Omental fat pad (tissue), 4 donors: ENCODE results near the gene STOX1. TPM values are rescaled to one million over a fixed set of nuclear protein-coding genes. Genes with fewer than 3 reads are reported as not detected.
"Not testable (repeated sequence)": the region's sequence is repeated elsewhere in the genome, so short reads cannot be mapped to it uniquely, and the experiment has no call there.

Source experiments
- ATAC-seq: fragments of 150-250 bp; one replicate; pipeline ENCODE4 v1.9.1; 2016; ENCODE audit warnings: mild to moderate bottlenecking, moderate library complexity; ENCODE audit not compliant: low FRiP score
- DNase-seq: peaks from one replicate; pipeline ENCODE4 v3.0.0-alpha.2; 2019; ENCODE audit warnings: low spot score
- CTCF ChIP-seq, 3 donors: fragments of 450-650 bp; IDR thresholded peaks; one replicate each; pipeline ENCODE4 v1.5.1; 2016 to 2017; ENCODE audit warnings: antibody characterized with exemption in 3 of 3, mild to moderate bottlenecking in 3 of 3, moderate library complexity in 2 of 3
- total RNA-seq, 4 donors: library from RNA; depleted of rRNA; stranded (reverse); fragments of >200 nt; gene quantifications; one replicate each; pipeline ENCODE4 v1.1.0, GENCODE V29; 2016

STOX1 gene
- total RNA-seq, 4 donors from 2014 or later, result 3.2 to 16.0 (median 5.0) TPM

GRCh38 chr10:68813559-68813958, 13.8 kb upstream of the STOX1 start:
- TF ChIP-seq CTCF (IDR thresholded peaks at IDR 0.05), result no peak
- DNase-seq (no peak), ATAC-seq (no peak)

DNA sequence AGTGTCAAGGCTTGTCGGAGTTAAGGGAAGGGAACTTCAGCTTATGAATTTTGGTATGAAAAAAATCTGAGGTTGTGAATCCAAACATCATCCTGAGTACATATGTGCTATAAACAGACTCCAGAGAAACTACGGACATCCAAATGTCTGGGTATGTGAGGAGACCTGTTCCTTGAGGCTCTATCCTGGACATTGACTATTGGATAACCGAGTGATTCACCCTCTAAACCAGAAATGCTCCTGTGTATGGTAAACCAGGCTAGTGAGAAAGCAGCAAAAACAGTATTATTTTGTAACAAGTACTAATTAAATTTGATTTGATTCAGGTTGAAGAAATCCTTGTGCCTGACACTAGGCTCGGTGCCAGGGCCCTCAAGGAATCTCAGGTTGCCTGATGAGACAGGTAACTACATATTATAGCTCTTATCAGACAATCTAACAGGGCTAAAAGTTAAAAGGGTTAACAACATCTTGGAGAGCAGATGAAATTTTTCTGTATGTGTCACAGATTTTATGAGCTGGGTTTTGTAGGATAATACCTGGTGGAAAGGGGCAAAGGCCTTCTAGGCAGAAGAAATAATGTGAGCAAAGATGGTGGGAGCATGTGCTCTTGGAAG, 10.4 kb upstream of the STOX1 start:
- ATAC-seq (no peak), DNase-seq (no peak)
- no peak for TF ChIP-seq CTCF (IDR thresholded peaks at IDR 0.05)

- not testable (repeated sequence) for ATAC-seq, DNase-seq
These were observed 7.0 kb upstream of the STOX1 start for GRCh38 chr10:68820359-68820758.

GRCh38 chr10:68822626-68823025, 4.7 kb upstream of the STOX1 start:
- not testable (repeated sequence) for ATAC-seq, DNase-seq

DNA sequence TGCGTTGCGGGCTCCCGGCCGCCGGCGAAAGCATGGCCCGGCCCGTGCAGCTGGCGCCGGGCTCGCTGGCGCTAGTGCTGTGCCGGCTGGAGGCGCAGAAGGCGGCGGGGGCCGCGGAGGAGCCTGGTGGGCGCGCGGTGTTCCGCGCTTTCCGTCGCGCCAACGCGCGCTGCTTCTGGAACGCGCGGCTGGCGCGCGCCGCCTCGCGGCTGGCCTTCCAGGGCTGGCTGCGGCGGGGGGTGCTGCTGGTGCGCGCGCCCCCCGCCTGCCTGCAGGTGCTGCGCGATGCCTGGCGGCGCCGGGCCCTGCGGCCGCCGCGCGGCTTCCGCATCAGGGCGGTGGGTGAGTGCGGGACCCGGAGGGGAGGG, 245 bp downstream of the STOX1 start:
- peak; percentile 46 for ATAC-seq
- not testable (repeated sequence) for DNase-seq

DNA sequence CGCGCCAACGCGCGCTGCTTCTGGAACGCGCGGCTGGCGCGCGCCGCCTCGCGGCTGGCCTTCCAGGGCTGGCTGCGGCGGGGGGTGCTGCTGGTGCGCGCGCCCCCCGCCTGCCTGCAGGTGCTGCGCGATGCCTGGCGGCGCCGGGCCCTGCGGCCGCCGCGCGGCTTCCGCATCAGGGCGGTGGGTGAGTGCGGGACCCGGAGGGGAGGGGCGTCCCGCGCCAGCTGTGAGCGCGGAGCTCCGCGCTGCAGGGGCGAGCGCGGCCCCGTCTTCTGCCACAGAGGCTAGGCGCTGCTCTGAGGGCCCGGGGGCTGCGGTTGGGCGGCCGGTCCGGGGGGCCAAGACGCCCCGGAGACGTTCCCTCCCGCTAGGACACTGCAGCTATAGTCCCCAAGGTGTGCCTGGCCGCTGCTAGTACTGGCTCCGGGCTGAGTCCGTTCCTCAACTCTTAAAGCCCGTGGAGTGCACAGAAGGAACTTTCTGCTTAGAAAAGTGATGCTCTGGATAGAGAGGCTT, 811 bp downstream of the STOX1 start:
- not testable (repeated sequence) for DNase-seq
- peak; percentile 58 for ATAC-seq

DNA sequence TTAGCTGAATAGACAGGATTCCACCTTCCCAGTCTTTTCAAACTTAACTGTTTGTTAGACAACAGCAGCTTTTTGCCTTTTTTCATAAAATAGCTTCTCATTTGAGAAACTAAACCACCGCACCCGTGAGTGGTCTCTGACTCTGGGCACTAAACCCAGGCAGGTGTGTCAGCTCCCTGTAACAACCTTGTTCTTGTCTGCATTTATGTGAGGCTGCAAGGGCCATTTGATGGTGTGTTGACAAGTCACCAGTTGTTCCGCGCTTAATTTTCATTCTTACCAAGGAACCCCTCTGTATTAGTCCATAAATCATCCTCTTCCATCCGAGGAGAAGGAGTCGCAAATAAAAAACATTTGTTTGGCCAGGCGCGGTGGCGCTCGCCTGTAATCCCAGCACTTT, 1.5 kb downstream of the STOX1 start:
- ATAC-seq (no peak), DNase-seq (no peak)
- TF ChIP-seq CTCF (IDR thresholded peaks at IDR 0.05), result no peak

DNA sequence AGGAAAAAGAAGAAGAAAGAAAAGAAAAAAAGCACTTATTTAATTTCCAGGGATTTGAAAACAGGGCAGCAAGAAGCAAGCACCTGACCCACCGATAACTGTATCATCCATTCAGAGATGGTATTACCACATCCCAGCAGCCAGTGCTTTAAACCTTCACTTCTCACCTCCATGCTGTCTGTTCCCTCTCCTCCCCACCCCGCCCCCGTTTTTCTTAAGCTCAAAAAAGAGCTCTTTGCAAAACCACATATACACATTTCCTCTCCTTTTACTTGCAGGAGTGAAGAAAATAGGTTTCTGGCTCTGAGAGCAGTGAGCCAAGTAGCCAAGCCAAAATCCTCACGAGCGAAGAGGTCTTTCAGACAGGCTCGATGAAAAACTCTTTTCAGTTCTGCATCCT, 2.2 kb downstream of the STOX1 start:
- no peak for TF ChIP-seq CTCF (IDR thresholded peaks at IDR 0.05)
- ATAC-seq (no peak), DNase-seq (no peak)

DNA sequence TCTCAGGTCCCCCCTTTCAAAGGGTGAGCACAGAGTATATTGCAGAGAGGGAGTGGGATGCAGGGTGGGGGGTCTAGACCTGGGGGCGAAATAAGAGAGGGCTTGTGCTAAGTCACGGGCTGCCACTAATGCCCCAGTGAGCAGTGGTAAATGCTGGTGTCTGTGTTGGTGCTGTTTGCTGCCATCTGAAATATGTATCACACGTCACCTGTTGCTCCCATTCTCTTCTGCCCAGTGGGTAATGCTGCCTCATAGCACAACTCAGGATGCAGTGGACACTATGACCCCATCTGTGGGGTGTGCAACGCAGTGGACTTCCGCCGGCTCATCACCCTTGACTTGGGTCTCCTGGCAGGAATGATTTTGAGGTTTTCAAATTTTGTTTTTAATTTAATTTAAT, 2.6 kb downstream of the STOX1 start:
- TF ChIP-seq CTCF (IDR thresholded peaks at IDR 0.05), result no peak
- no peak for DNase-seq
- no peak for ATAC-seq
